HepG2 (cell line): ENCODE results near the gene PDZD8. TPM values are rescaled to one million over a fixed set of nuclear protein-coding genes. Genes with fewer than 3 reads are reported as not detected.
A peak's percentile ranks its signal among the peaks of the same experiment; 100 is the strongest.

ENCODE experiments used
- ATAC-seq: fragments of 200-7000 bp; cut with Tn5 transposase; 3 replicates; pipeline ENCODE4 v1.9.1; 2020; ENCODE audit warnings: mild to moderate bottlenecking, moderate library complexity
- BruUV-seq: library from RNA; stranded (reverse); fragments of 400-500 nt; replicated peaks from 2 replicates; lab custom pipeline; 2021; lab: Mats Ljungman, UMichigan
- CTCF ChIA-PET: fragments of 300-600 bp; formaldehyde crosslinking; extraction: SDS; loops from one replicate; lab custom pipeline; 2021; ENCODE audit warnings: low total read pairs, inconsistent platforms, low intra/inter-chr PET ratio; lab: Yijun Ruan, JAX
- POLR2A ChIA-PET: fragments of 350-600 bp; sonication (Branson Sonifier 250); formaldehyde crosslinking; loops from one replicate; lab custom pipeline; 2020; ENCODE audit warnings: antibody characterized with exemption, inconsistent platforms; lab: Yijun Ruan, JAX
- DNase-seq: peaks from one replicate; pipeline ENCODE4 v3.0.0-alpha.2; 2015; ENCODE audit warnings: low spot score
- FAIRE-seq: peaks from 3 replicates; lab custom pipeline; 2011; peaks lifted over from hg19 to GRCh38; lab: Jason Lieb, UNC
- H2AFZ ChIP-seq: one replicate; pipeline ENCODE4 v1.6.1; 2011; ENCODE audit warnings: low read length, inconsistent platforms
- H3K27ac ChIP-seq: fragments of 300-600 bp; 3 replicates; pipeline ENCODE4 v1.8.0; 2011; ENCODE audit warnings: mixed run types, mild to moderate bottlenecking, mixed read lengths, low read length, inconsistent platforms; ENCODE audit not compliant: insufficient read depth; ENCODE audit errors: extremely low read length
- H3K27me3 ChIP-seq, 2 experiments: fragments of 200-600 bp in 1 of 2; 2 replicates in 1 of 2; 3 replicates in 1 of 2; pipeline versions ENCODE4 v1.6.0 to v1.8.0; 2011; ENCODE audit warnings: low read length in 2 of 2, mild to moderate bottlenecking in 2 of 2, moderate library complexity in 2 of 2, inconsistent platforms in 1 of 2; ENCODE audit not compliant: insufficient read depth in 2 of 2, control insufficient read depth in 1 of 2
- H3K36me3 ChIP-seq, 2 experiments: fragments of 200-600 bp in 1 of 2; replicated peaks in 1 of 2; 2 replicates in 1 of 2; 3 replicates in 1 of 2; pipeline versions ENCODE4 v1.5.1 to v1.8.0; 2011; ENCODE audit warnings: low read length in 2 of 2, inconsistent platforms in 1 of 2; ENCODE audit not compliant: insufficient read depth in 2 of 2, control insufficient read depth in 1 of 2
- H3K4me1 ChIP-seq: 2 replicates; pipeline ENCODE4 v1.5.1; 2012; ENCODE audit warnings: low read length, inconsistent platforms; ENCODE audit not compliant: insufficient read depth
- H3K4me2 ChIP-seq: 2 replicates; pipeline ENCODE4 v1.6.0; 2011; ENCODE audit warnings: low read depth, low read length, inconsistent platforms
- H3K4me3 ChIP-seq, 3 experiments: fragments of 200-600 bp in 1 of 3; sonication (generic), shearing (Covaris generic) in 1 of 3; replicated peaks in 1 of 3; 2 replicates each; pipeline ENCODE4 v1.5.1; 2011 to 2016; ENCODE audit warnings: low read length in 3 of 3, inconsistent platforms in 2 of 3, low read depth in 2 of 3, mild to moderate bottlenecking in 2 of 3, control low read depth in 1 of 3, mixed read lengths in 1 of 3; ENCODE audit not compliant: insufficient read depth in 1 of 3
- H3K79me2 ChIP-seq: one replicate; pipeline ENCODE4 v1.6.1; 2011; ENCODE audit warnings: low read length, inconsistent platforms; ENCODE audit not compliant: insufficient read depth
- H3K9ac ChIP-seq: 2 replicates; pipeline ENCODE4 v1.6.0; 2011; ENCODE audit warnings: mild to moderate bottlenecking, low read depth, low read length, inconsistent platforms; ENCODE audit not compliant: insufficient read depth
- H3K9me3 ChIP-seq: 2 replicates; pipeline ENCODE4 v1.5.1; 2012; ENCODE audit warnings: mild to moderate bottlenecking, low read length
- H4K20me1 ChIP-seq: 2 replicates; pipeline ENCODE4 v1.6.0; 2011; ENCODE audit warnings: inconsistent platforms, mild to moderate bottlenecking, low read length, moderate library complexity; ENCODE audit not compliant: insufficient read depth
- CEBPB ChIP-seq: IDR thresholded peaks from 2 replicates; pipeline ENCODE4 v1.6.1; 2011; ENCODE audit warnings: low read depth, low read length, improper control_type of control experiment, borderline replicate concordance
- GTF3A ChIP-seq: sonication (generic); formaldehyde crosslinking; conservative IDR thresholded peaks from 2 replicates; pipeline ENCODE4 v1.4.0; 2020; ENCODE audit warnings: mild to moderate bottlenecking, missing genetic modification reagents
- POLR2A ChIP-seq, 2 experiments: IDR thresholded peaks; 2 replicates each; pipeline ENCODE4 v1.6.1; 2011; ENCODE audit warnings: low read depth in 2 of 2, low read length in 2 of 2, mild to moderate bottlenecking in 1 of 2, moderate library complexity in 1 of 2; ENCODE audit not compliant: insufficient read depth in 1 of 2
- RBM22 ChIP-seq: fragments of 200-400 bp; formaldehyde crosslinking; optimal IDR thresholded peaks from 2 replicates; pipeline ENCODE3; 2017; ENCODE audit warnings: mild to moderate bottlenecking, low read length, moderate library complexity
- ZNF446 ChIP-seq: sonication (generic); formaldehyde crosslinking; IDR thresholded peaks from 2 replicates; pipeline ENCODE4 v1.5.0; 2020; ENCODE audit warnings: mild to moderate bottlenecking, missing genetic modification reagents
- WGBS: methylation state at CpG from one replicate; pipeline ENCODE4 v1.1.6; 2017; ENCODE audit warnings: low lambda C conversion rate; 5-methylcytosine and 5-hydroxymethylcytosine counted together
- in situ Hi-C: cut with HindIII; loops from 2 replicates; pipeline ENCODE4 v1.10.0; 2017; ENCODE audit warnings: low pct_unique_long_range_greater_than_20kb; ENCODE audit not compliant: extremely low pct_ligation_motif_present
- intact Hi-C: fragments of 100-400 bp; cut with micrococcal nuclease; formaldehyde crosslinking; loops from one replicate; pipeline ENCODE4 v1.10.0; 2022; ENCODE audit not compliant: unreplicated experiment
- polyA plus RNA-seq, 8 experiments: library from polyadenylated mRNA; depleted of rRNA in 3 of 8; stranded (reverse) in 7 of 8; unstranded in 1 of 8; fragments of >200 nt; fragmentation: Illumina TruSeq in 4 of 8; extraction: Trizol in 4 of 8; gene quantifications; 2 replicates each; pipeline versions ENCODE4 v1.2.1 to v1.2.3, GENCODE V29; 2011 to 2016; ENCODE audit warnings: low read depth in 4 of 8, missing spikeins in 1 of 8, mixed read lengths in 1 of 8; ENCODE audit not compliant: insufficient read depth in 1 of 8
- total RNA-seq, 5 experiments: library from RNA; depleted of rRNA; stranded (reverse); fragments of >200 nt; fragmentation: Illumina TruSeq; extraction: Trizol; gene quantifications; 2 replicates each; pipeline ENCODE4 v1.2.3, GENCODE V29; 2016; ENCODE audit warnings: low read depth in 1 of 5

The PDZD8 gene
- total and polyA plus RNA-seq, 2 of the 13 experiments (the other 11 are each of a cell fraction or from before 2014, with no cell fraction given) = 11.2 to 32.0 TPM

DNA sequence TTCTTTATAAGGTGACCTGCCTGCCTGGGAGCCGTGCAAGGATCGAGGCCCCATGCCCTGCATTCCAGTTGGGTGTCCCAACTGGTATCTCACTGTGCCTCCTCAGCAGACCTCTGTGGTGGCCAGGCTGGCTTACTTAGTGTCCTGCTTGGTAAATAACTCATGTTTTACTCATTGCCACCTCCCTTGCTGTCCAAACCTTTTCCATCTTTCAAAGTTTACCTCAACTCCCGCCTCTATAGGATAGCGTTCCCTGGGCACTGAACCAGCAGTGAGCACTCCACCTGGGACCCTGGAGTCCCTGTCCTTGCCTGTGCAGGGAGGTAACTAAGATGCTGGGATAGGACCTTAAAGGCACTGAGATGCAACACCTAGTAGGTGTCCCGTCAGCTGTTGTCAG lies 100.7 kb downstream of the PDZD8 start:
- H2AFZ ChIP-seq = no peak overlapping the region
- H3K4me1 ChIP-seq = no peaks in the 10 kb centered on the region
- H3K9me3 ChIP-seq = no peaks in the 10 kb centered on the region
- H3K4me2 ChIP-seq = no peak overlapping the region
- DNase-seq (no peak), FAIRE-seq (no peak), ATAC-seq (peak; percentile 13; the same call in 1 of the 3 replicates)
- H3K27me3 ChIP-seq = no peaks in the 10 kb centered on the region
- ChIA-PET POLR2A (no interaction called here), CTCF (no interaction called here)
- H3K9ac ChIP-seq = no peak overlapping the region
- no TSS peak for BruUV-seq
- H3K27ac ChIP-seq = no peak overlapping the region
- no peaks in the 10 kb centered on the region for H3K36me3 ChIP-seq
- 94% methylated on average over 3 of the region's 5 CpGs for WGBS
- intact Hi-C loops (no loop called here), in situ Hi-C loops (no loop called here)
- no peak overlapping the region for H3K4me3 ChIP-seq
- no peaks in the 10 kb centered on the region for H4K20me1 ChIP-seq
- TF ChIP-seq POLR2A (IDR thresholded peaks at IDR 0.05; ENCODE audit: insufficient read depth in 1 of 2, low read depth in 2 of 2, low read length in 2 of 2) (peak in 1 of 2 experiments; percentile 16; a peak in 1 of 4 replicates), ZNF446 (CRISPR knock-in tag) (no peak), RBM22 (peak; percentile 76)
- H3K79me2 ChIP-seq = no peaks in the 10 kb centered on the region

DNA sequence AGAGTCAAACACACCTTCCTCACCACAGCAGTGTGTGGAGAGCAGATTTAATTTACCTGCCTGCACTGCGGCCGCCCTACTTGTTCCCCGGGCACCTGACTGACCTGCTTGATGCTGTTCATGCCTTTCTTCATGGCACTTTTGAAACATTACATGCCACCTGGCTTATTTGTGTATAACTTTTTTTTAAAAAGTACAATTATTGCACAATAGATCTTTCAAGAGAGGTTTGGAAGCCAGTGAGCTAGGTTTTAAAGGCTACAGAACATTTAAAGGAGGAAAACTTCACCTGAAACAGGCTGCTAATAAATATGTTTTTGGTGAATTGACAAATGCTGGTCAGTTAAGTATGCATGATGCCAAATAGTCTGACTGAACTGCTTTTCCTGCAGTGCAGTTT lies 101.3 kb downstream of the PDZD8 start:
- DNase-seq (no peak), FAIRE-seq (no peak), ATAC-seq (no peak; the same call in 2 of the 3 replicates)
- intact Hi-C loops (no loop called here), in situ Hi-C loops (no loop called here)
- ChIA-PET POLR2A (no interaction called here), CTCF (no interaction called here)
- TF ChIP-seq GTF3A (CRISPR knock-in tag) (no peak), CEBPB (peak; percentile 77)
- H3K9me3 ChIP-seq = no peaks in the 10 kb centered on the region
- H3K79me2 ChIP-seq = no peaks in the 10 kb centered on the region
- WGBS = 93% methylated on average over 3 of the region's 3 CpGs
- no peaks in the 10 kb centered on the region for H4K20me1 ChIP-seq
- no peak overlapping the region for H2AFZ ChIP-seq
- H3K4me3 ChIP-seq = no peak overlapping the region
- H3K4me2 ChIP-seq = no peak overlapping the region
- BruUV-seq = no TSS peak
- no peak overlapping the region for H3K9ac ChIP-seq
- no peaks in the 10 kb centered on the region for H3K4me1 ChIP-seq
- H3K27ac ChIP-seq = no peak overlapping the region
- H3K27me3 ChIP-seq = no peaks in the 10 kb centered on the region
- H3K36me3 ChIP-seq = no peaks in the 10 kb centered on the region
